SKM-1 (cell line): Measurements from ENCODE around the gene ZMYND8.
A peak's percentile ranks its signal among the peaks of the same experiment; 100 is the strongest.
"Not testable (repeated sequence)": the region's sequence is repeated elsewhere in the genome, so short reads cannot be mapped to it uniquely, and the experiment has no call there.

ENCODE experiments used
- DNase-seq: peaks from one replicate; lab custom pipeline; 2025; ENCODE audit not compliant: unreplicated experiment; lab: John Stamatoyannopoulos, UW

Gene ZMYND8

DNA sequence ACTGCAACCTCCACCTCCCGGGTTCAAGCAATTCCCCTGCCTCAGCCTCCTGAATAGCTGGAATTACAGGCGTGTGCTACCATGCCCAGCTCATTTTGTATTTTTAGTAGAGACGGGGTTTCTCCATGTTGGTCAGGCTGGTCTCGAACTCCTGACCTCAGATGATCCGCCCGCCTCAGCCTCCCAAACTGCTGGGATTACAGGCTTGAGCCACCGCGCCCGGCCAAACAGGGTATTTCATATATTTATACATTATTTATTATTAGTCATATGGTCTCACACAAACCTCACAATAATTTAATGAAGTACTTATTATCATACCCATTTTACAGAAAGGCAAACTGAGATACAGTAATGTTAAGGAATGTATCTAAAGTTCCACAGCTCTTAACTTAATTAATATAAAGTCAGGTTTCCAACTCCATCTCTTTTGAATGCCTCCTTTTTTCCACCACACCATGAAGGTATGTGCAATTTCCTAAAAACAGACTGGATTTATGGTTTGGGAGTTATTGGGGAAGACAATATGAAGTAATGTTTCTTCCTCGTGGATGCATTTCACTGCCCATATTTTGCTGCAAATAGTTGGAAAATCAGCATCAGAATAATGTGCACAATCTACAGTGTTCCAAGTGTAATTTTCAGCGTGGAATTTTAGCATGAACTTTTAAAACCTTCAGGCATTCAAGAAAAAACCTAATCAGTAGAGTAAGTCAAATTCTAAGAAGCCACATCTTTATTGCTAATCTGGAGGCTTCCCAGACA, 65.7 kb downstream of the ZMYND8 start:
- DNase-seq, result no peak

- DNase-seq, result no peak
These were observed 66.5 kb downstream of the ZMYND8 start for GRCh38 chr20:47290008-47290407.

DNA sequence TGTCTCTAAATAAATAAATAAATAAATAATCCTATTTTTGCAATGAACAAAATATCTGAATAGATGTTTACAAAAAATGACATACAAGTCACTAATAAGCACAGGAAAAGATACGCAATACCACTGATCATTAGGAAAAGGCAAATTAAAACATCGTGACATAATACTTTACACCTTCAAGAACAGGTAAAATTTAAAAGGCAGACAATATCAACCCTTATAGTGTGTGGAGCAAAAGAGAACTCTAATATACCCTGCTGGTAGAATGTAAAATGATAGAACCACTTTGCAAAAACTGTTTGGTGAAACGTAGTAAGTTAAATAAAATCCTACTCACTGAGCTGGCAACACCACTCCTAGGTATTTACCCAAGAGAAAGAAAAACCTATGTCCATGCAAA, 67.4 kb downstream of the ZMYND8 start:
- DNase-seq, result no peak

DNA sequence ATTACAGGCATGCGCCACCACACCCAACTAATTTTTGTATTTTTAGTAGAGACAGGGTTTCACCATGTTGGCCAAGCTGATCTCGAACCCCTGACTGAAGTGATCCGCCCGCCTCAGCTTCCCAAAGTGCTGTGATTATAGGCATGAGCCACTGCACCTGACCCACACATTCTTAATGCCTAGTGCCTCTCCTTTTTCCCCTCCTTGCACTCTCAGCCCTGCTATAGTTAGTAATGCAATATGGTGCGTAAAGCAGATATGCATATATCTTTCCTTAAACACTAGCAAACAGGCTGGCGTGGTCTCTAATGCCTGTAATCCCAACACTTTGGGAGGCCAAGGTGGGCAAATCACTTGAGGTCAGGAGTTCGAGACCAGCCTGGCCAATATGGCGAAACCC, 68.0 kb downstream of the ZMYND8 start:
- not testable (repeated sequence) for DNase-seq

DNA sequence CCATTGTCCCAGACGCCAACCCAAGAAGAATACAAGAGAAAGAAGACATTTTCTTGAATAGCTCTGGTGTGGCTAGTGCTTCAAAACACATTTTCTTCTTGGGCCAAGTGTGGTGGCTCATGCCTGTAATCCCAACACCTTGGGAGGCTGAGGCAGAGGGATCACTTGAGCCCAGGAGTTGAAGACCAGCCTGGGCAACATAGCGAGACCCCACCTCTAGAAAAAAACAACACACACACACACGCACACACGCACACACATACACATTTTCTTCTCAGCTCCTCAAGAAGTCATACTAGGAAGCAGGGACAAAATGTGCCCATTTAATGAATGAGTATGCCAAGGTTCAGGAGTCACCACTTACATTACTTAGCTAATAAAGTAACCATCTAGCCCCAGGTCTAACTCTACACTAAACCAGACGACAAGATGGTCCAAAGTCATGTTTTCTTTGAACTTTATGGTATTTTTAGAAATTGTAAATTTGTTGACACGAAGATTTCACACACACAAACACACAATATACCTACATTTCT, 68.8 kb downstream of the ZMYND8 start:
- DNase-seq, result no peak

GRCh38 chr20:47286681-47287080, 69.8 kb downstream of the ZMYND8 start:
- no peak for DNase-seq

DNA sequence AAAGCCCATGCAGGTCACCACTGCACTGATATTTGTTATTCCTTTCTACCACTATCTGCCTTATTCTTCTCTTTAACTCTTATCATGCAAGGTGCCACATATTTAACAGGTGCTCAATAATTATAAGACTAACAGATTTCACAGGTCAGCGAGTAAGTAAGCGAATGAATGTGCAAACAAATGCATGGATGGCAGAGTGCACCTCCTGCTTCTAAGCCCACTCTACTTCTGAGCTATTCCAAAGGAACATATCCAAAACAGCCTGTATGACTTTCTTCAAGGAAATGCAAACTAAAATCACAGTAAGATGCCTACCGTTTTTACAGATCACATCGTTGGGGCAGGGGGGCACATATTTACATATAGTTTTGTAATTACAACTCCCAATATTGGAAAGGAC, 71.3 kb downstream of the ZMYND8 start:
- DNase-seq, result no peak

DNA sequence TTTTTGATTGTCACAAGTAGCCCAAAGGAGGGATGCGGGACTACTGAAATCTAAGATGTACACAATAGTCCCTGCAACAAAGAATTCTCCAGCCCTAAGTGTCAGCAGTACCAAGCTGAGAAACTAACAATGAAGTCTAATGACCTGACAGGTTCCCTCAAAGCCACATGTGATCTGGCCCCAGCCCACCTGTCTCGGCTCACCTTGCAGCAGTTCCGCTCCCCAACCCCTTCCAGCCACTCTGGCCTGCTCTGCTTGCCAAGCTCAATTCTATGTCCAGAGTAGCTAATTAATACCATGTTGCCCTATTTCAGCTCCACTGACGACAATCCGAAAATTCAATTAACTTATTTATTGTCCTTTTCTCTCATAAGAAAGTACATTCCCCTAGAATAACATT, 72.1 kb downstream of the ZMYND8 start:
- DNase-seq, result no peak

DNA sequence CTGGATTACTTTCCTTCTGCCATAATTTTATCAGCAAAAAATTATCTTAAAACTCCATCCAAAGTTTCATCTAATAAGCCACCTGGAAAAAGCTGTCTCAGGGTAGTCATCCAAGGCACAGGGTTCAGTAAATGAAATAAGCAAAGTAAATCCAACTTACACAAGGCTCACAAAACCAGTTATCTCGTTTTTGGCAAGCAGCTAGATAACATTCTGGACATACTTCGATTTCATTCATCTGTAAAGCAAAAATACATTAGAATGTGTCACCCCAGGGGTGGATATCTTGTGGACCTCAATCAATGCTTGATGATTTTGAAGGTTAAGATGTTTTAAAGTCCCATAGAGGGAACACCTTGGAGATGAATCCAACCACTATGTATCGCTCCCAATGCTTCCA, 73.1 kb downstream of the ZMYND8 start:
- no peak for DNase-seq

DNA sequence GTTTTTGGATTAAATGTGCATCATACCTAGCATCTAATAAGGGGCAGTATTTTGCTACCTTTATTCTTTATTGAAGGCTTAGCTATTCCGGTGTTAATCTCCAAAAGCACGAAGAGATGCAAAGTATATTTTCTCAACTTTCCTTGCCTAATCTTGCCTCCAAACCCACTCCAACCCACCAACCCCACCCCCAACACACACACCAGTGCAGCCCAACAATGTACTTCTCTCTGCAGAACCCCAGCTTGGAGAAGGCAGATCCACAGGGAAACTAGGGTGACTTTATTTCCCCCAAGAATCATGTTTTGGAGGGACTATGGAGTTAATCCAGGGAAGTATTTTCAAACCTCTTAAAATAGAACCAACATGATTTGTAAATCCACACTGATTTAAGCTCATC, 73.6 kb downstream of the ZMYND8 start:
- DNase-seq, result no peak

GRCh38 chr20:47281376-47281775, 75.1 kb downstream of the ZMYND8 start:
- DNase-seq, result no peak

- no peak for DNase-seq
These were observed 75.8 kb downstream of the ZMYND8 start for GRCh38 chr20:47280668-47281067.

DNA sequence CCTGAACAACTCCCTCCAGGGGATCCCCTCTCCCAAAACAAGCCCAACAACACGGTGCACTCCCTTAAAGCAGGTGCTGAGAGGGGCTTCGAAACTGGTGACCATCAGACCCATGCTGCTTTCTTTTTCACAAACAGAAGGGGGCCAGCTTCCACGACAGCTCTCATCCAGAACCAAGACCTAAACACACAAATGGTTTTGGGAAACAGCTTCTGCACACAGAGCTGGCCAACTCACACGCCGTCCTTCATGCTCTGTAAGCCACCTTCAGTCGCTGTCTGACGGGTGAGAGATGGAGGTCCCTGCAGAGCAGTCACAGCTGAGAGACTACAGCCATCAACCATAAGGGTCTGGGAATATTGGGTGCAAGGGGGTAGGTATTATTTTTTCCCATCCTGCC, 76.3 kb downstream of the ZMYND8 start:
- no peak for DNase-seq

GRCh38 chr20:47278907-47279348, 77.6 kb downstream of the ZMYND8 start:
- no peak for DNase-seq

- DNase-seq, result not testable (repeated sequence)
These were observed 79.0 kb downstream of the ZMYND8 start for GRCh38 chr20:47277535-47277872.

DNA sequence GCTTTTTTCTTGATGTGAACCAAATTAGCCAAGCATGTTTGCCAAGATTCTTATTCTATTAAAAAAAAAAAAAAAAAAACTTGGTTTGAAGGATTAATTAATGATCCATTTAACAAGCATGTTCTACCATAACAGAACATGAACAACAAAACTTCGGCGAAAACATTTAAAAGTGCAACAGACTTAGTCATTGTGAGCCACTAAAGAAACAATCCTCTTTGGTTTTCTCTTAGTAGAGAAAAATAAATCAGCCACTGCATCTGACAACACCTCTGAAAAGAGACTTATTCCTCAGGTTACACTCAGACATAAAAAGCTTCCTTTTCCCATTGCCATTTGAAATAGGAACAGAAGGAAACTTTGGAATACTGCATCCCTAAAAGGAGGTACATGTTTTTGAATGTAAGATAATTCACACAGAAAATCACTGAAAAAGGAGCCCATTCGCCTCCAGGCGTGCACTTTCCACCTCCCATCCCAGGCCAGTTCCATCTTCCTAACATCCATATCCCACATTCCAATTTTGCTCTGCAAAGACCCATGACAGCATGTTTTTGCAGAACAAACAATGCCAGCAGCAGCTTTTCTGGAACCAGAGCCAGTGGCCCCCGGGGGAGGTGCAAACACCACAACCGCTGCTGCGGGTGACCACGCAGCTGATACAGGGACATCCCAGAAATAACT, 79.5 kb downstream of the ZMYND8 start:
- DNase-seq, result no peak

DNA sequence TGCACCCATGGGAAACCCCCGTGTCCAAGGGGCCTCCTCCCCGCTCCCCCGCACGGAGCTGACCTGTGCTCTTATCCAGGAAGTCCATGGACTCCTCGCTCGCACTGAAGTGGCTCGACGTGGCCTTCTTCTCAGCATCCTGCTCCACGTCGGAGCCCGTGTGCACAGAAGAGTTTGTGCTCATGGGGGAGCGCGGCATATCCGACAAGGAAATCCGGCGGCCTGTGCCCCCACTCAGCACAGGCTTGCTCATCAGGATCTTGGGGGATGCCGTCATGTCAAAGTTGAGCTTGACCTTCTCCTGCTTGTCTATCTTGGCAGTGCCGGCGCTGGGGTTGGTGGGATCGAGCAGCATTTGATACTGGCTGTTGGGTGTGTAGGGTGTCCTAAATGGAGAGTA, 80.2 kb downstream of the ZMYND8 start:
- DNase-seq, result no peak

- DNase-seq, result no peak
These were observed 81.0 kb downstream of the ZMYND8 start for GRCh38 chr20:47275548-47275947.

- no peak for DNase-seq
These were observed 81.9 kb downstream of the ZMYND8 start for GRCh38 chr20:47274401-47275108.

DNA sequence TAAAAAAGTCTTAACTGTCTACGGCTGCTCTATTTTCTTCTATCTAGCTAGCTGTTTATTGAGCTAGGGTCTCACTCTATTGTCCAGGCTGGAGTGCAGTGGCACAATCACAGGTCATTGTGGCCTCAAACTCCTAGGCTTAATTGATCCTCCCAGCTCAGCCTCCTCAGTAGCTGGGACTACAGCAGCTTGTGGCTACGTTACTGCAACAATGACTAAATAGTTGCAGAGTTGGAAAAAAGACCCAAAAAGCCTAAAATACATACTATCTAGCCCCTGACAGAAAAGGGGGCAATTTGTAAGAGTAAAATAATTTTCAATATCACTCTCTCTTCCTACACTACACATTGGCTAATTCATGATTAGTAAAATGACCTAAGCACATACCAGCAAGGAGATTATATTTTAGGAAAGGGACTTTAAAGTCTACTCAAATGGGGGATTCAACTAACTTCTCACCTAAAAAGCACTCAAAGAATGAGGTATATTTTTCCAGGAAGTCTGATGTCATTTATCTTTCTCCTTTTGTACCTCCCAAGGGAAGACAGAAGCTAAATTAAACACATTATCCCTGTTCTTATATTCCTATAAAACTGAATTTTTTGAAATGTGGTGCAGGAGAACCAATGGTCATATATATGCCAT, 82.8 kb downstream of the ZMYND8 start:
- no peak for DNase-seq

- DNase-seq, result peak; percentile 50
These were observed 83.5 kb downstream of the ZMYND8 start for GRCh38 chr20:47272893-47273590.
